HG02763 (cell line): ENCODE data around the gene TPTE2.
A peak's percentile ranks its signal among the peaks of the same experiment; 100 is the strongest.
"Not testable (repeated sequence)": the region's sequence is repeated elsewhere in the genome, so short reads cannot be mapped to it uniquely, and the experiment has no call there.

Source experiments
- ATAC-seq: cut with Tn5 transposase; IDR thresholded peaks from one replicate; pipeline ENCODE4 v1.9.1; 2021; ENCODE audit warnings: mild to moderate bottlenecking, moderate library complexity; ENCODE audit not compliant: unreplicated experiment

Gene TPTE2

DNA sequence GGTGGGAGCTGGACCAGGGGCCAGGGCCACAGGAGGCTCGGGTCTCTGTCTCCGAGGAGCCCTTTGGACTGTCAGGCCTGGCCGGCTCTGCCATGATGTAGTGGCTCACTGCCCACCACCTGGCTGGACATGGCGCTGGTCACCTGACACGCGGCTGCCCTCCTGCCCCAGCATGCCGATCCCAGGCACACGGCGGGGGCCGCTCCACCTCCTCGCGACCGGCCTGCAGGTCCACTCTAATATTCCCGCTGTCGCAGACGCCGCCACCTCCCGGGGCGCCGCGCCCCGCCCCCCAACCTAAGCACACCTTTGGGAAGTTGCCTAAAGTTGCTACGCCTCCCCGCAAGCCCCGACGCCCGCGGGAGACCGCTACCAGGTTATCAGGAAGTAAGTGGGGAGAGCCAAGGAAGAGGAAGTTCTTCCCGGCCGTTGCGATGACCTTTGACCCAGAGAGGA lies at the start of gene TPTE2:
TSS of gene TPTE2 (minus strand) at position 406 of the 456 bp plus-strand sequence. CDS start 58,298 bp downstream, outside the sequence.
- ATAC-seq = not testable (repeated sequence)

DNA sequence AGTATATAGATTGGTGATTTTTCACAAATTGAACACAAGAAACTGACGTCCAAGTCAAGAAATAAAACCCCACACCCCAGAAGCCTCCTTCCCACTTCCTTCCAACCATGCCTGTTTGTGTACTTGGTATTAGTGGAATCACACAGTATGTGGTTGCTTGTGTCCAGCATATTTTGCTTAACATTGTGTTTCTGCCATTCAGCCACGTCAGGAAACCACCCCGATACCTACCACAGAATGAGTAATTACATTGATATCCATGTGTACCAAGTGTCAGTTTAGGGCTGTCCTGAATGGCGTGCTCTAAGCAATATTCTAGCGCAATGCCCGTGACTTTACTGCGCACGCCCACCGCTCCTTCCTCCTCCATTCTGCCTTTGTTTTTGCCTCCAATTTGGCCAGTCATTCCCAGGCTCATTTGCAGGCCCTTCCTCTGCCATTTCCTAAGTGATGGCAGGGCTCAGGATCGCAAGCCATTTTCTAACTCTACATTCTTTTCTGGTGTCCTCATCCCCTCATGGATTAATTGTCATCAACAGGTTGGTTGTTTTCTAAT lies 46.3 kb upstream of the TPTE2 start:
- ATAC-seq = no peak

DNA sequence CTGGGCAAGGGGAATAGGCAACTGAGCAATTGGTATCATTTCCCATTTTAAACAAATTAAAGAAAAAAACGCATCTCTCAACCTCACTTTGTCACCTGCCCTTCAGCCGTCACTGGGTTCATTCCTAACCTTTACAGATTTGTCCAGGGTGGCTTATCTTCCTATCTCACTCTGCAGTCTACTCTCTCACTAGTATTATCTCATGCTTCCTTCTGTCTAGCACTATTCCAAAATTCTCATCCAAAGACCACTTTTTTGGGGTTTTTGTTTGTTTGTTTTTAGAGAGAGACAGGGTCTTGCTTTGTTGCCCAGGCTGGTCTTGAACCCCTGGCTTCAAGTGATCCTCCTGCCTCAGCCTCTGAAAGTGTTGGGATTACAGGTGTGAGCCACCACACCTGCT lies 45.4 kb upstream of the TPTE2 start:
- ATAC-seq = no peak

DNA sequence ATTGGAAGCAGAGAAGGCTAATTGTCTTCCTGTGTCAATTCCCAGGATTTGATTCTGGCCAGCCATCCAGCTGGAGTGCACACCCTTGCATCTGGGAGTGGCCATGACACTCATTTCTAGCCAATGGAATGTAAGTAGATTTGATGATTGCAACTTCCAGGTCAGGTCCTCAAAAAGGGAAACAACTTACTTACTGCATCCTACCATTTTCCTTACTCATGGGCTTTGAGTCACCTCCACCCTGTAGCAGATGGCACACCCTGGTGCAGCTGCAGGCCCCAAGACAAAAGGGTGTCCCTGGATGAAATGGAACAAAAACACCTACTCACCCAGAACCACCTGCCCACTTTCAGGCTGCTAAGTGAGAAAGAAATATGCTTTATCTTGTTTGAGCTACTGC lies 44.8 kb upstream of the TPTE2 start:
- no peak for ATAC-seq

DNA sequence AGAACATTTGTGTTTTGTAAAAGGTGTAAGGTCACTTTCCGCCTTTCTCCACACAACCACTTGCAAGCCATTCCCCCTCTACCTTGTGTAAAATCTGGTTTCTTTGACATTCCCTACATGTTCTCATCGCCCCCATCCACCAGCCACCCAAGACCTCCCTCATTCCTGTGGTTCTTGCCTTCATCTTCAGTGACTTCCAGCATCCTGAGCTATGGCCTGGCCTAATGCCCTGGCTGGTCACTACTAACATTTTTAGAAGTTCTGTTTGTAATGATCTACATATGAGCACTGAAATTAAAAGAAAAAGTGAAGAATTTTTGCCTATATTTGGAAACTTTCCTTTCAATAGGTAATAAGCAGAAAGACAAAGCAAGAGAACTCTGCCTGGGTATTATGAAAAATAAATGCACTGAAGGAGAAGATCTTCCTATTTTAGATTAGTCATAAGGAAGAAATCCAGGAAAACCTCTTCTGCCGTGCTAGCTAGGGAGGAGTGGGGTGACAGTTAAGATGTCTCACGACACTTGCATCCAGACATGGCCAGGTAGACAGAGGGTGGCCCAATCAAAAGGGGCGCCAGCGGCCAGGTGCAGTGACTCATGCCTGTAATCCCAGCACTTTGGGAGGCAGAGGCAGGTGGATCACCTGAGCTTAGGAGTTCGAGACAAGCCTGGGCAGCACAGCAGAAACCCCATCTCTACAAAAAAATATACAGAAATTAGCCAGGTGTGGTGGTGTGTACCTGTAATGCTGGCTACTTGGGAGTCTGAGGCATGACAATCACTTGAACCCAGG lies 44.0 kb upstream of the TPTE2 start:
- no peak for ATAC-seq

DNA sequence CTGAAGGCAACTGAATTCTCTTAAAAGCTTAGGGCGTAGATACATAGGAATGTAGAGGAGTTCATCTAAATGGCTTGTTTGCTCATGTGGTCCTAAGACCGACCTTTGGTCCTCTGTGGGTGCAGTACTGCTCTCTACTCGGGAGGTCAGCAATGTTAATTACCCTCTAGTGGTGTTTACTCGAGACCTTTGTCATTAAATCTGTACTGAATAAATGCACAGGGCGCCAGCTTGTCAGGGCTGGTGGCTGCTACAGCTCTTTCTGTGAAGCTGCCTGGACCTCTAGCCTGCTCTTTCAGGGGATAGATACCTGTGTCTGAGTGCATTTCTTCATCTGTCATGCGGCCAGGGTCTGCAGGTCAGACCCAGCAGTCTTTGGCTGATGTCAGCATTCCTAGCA lies 43.0 kb upstream of the TPTE2 start:
- no peak for ATAC-seq

DNA sequence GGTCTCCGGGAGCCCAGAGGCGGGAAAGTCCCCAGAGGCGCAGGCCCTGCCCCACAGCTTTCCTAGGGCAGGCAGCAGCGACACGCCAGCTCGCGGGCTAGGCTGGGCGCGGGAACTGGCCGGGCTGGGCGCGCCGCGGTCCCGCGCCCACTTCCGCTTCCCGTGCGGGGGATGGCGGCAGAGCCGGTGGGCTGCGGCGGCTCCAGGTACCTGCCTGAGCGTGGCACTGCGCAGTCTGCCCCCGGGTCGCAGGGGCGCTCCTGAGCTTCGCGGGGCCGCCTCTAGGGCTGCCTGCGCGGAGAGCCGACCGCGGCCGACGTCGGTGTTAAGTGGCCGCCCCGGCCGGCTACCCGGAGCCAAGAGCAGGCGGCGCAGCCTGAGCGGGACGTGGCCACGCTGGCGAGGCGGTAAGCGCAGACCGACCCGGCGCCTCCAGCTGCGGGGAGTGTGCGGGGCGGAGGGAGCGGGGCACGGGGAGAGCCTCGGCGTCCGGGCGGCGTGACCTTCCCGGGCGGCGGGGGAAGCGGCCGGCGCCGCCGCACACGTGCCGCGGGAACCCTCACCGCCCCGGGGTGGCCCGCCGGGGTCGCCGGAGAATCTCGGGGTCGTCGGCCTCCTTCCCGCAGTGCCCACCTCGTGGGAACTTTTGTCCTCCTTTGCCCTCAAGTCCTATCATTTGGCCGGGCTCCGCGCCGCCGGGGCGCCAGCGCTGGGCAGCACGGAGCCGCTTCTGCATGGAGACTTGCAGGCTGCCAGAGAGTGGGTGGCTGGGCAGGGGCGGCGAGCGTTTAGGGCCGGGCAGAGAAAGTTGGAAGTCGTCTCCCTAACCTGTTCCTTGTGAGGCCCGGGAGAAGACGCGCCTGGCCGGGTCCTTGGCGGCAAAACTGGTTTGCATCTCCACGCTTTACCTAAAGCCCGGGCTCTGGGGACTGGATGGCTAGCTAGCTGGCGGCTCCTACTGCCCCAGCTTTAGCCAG lies 40.7 kb upstream of the TPTE2 start:
- ATAC-seq = peak; percentile 76

DNA sequence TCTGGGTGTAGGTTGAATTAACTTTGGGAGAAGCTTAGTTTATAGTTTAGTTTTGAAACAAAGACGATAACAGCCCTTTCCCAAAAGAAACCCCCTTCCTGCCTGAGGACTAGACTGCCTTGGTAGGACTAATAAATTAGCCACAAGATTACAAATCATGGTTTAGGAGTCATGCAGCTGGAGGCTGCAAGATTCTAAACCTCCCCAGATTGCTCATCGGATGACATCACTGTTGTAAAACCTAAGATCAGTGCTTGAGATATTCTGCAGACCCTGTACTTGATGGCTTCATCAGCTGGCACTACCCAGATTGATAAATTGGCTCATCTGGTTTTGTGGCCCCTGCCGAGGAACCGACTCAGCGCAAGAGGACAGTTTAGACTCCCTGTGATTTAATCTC lies 36.2 kb upstream of the TPTE2 start:
- no peak for ATAC-seq

DNA sequence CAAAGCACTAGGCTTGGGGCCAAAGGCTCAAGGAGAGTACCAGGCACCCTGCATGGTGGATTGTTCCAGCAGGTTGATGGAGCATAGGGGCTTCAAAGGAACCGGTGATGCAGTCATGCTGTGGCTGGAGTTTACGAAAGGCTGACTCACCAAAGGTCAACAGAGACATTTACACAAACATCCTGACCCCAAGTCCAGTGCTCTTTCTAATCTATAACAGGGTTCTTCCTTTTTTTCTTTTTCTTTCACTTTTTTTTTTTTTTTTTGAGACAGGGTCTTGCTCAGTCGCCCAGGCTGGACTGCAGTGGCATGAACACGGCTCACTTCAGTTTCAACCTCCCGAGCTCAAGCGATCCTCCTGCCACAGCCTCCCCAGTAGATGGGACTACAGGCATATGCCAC lies 35.6 kb upstream of the TPTE2 start:
- ATAC-seq = no peak

DNA sequence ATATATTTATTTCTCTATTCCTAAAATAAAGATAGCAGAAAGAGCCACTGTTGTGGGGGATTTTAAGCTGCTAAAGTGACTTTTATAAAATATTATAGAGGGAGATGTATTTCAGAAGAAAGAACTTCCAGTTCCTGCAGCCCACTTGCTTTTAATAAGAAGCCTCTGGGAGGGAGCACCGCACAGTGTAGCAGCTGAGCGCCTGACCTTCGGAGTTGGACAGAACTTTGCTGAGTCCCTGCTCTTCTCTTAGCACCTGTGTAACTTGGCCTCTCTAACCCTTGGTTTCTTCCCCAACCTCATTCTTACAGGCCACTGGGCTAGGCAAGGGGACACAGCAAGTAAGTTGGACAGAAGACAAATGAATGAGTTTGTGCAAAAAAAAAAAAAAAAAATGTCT lies 34.8 kb upstream of the TPTE2 start:
- ATAC-seq = no peak

DNA sequence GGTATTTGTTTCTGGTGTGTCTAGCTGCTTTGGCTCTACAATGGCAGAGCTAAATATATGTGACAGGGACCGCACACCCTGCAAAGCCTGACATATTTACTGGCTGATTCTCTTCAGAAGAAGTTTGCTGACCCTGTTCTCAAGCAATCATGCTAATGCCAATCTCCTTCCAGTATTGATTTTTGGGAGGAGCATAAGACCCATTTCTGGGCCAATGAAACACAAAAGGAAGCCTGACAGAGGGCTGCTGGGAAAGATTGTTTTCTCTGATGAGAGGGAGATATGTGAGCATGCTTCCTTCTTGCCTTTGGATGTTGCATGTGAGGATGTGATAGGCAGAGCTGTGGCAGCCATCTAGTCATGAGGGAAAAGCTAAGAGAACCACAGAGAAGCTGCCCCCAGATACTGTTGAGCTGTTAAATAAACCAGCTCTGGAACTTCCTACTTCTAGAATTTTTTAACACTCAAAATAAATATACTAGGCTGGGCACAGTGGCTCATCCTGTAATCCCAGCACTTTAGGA lies 31.4 kb upstream of the TPTE2 start:
- ATAC-seq = no peak

DNA sequence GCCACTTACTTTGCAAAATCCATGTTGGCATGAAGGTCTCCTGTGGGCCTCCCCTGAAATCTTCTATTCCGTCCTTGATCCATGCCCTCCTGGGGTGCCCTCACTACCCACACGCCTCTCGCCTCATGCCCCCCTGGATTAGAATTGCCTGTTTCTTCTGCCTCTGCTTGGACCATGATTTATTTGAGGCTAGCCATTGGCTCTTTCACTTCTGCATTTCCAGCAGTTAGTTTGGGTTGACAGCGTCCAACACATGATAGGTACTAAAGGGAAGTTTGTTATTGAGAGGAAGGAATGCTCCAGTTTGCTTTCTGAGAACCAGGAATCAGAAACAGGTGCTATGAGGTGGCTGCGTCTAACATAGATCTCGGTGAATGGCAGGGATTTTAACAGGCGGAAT lies 30.5 kb upstream of the TPTE2 start:
- no peak for ATAC-seq

DNA sequence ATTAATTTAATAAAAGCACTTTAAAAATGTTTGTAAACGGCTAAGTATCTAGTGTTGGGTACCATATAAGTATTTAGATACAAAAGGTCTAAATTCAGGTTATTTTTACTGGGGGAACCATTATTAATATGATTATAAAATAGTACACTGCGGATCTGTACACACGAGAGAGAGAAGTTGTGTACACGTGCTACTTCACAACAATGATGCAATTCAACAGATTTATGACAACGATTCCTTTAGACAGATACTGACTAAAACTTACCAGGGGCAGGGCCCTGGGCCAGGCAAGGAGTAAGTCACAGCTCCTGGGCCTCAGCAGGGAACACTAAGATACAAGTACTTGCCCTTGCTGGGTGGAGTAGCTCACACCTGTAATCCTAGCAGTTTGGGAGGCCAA lies 29.1 kb upstream of the TPTE2 start:
- ATAC-seq = no peak

DNA sequence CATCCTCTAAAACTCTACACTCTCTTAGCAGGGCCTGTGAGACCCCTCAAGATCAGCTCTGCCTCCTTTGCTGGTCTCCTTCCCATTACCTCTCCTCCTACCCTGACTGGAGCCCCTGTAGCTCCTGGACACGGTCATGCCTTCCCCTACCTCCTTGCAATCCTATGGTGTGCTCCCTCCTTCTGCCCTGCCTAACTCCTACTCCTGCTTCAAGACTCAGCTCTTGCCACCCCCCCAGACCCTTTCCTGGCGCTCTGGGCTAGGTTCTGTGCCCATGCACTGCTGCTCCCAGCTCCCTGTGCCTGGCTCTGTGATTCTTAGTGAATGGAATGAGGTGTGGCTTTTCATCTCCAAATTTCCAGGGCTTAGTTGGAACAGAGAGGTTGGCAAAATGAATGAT lies 28.0 kb upstream of the TPTE2 start:
- ATAC-seq = no peak

DNA sequence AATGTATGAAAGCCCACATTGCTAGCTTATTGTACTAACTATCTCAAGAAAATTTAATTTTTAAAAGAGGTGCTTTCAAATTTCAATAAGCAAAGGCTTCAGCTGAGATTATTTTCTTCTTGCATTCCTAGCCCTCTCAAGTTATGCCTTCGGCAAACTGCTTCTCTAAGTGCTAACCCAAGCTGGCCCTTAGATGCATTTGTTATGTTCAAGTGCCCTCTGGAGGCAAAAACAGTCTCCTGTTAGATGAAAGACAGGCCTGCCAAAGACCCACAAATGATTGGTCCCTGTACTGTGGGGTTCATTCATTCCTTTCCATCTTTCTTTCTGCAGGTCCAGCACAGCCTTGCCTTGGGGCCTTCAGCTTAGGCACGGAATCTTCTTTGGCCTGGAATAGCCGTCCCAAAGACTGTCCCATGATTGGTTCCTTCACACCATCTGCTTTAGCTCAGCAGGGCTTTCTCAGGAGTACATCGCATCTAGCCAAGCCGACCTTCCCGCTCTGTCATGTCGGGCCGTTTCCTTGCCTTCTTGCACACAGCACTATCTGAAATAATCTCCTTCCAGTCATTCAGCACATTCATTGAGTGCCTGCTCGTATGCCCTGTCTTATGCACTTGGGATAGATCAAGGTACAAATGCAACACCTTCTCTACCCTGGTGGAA lies 26.4 kb upstream of the TPTE2 start:
- peak; percentile 66 for ATAC-seq

DNA sequence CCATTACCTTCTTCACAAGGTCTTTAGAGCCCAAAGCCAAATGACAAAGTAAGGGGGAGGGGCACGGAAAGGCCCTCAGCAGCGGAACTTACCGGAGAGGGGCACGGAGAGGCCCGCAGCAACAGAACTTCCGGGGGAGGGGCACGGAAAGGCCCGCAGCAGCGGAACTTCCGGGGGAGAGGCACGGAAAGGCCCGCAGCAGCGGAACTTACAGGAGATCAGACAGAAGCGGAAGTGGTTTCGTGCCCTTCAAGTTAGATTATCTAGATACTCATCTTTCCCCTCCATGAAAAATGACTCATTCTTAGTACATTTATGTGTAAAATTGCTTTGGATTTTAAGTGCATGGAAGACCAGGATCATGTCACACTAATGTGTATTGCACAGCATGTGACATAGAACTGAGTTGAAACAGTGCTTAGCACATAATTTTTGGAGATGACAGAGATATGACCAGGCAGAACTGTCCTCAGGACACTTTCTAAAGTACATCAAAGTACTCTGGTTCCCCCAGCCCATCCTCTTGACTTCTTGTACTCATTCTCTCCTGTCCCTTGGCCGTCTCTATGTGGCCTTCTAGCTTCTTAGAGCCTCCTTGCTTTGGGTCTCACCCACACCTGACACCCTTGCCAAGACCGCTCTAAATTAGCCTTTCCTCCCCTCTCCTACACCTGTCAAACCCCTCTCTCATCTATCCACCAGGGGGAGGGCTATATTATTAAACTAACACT lies 25.7 kb upstream of the TPTE2 start:
- ATAC-seq = peak; percentile 68

DNA sequence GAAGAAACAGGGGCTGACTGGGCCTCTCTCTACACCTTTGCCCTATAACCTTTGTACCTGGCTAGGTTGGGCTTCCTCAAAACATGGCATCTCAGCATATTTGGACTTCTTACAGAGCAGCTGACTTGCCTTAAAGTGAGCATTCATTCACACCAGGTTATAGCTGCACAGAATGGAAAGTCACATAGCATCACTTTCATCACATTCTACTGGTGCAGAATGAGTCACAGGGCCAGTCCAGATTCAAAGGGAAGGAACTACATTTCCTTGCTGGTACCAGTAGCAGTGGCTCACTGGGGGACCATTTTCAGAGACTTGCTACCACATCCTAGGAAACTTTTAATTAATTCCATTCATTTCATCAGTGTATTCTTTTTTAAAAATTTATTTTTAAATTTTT lies 20.3 kb upstream of the TPTE2 start:
- no peak for ATAC-seq

DNA sequence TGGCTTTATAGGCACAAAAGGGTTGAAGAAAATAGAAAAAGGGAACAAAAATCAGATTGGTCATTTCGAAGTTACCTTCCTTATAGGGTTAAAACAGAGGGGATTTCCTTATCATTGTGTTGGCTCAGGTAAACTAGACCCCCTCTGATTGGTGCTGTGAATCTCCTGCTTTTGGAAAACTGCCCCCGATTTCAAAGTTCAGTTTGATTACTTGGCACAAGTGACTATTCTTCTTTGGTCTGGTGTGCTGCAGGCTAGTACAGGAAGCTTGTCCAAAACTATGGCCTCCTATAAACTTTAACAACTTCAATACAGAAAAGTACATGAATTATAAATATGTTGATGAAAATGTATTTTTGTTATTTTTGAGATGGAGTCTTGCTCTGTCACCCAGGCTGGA lies 13.9 kb upstream of the TPTE2 start:
- ATAC-seq = no peak

DNA sequence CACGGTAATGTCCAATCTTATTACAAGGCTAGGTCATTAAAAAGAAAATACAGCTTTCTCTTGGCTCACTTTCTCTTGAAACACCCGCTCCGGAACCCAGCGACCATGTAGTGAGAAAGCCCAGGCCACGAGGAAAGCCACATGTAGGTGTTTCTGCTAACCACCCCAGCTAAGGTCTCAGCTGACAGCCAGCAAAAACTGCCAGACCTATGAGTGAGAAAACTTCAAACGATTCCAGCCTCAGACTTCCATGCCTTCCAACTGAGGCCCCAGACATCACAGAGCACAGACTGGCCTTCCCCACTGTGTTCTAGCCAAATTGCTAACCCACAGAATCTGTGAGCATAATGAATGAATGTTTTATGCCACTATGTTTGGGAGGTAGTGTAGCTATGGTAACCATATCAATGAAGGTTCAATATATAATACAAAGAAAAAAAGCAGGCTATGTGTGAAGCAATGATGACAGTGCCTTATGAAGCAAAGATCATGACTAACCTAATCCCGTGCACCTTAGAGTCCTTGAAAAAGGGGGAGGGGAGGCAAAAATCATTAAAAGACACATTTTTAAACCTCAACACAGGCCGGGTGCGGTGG lies 11.9 kb upstream of the TPTE2 start:
- ATAC-seq = peak; percentile 47

DNA sequence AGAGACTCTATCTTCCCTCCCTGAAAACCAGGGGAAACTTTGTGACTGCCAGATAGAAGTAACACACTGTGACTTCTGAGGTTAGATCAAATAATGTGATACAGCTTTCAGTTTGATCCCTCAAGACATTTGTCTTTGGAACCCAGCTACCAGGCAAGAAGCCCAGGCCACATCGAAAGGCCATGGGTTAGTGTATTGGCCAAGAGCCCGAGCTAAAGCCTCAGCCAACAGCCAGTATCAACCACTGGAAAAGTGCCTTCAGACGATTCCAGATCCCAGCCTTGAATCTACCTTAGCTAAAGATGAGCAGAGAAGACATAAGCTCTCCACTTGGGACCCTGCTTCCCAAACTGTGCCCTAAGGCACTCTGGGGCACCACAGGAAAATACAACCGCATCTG lies 10.9 kb upstream of the TPTE2 start:
- no peak for ATAC-seq
